Loucy (cell line): ENCODE results near the gene PRDM8.

Experiments
- H2AFZ ChIP-seq: fragments of 200-600 bp; sonication (generic); 2 replicates; pipeline ENCODE4 v1.6.0; 2016; ENCODE audit warnings: antibody characterized with exemption, mild to moderate bottlenecking, low read length, moderate library complexity
- H3F3A ChIP-seq: fragments of 200-600 bp; 2 replicates; pipeline ENCODE4 v1.6.0; 2016; ENCODE audit warnings: antibody characterized with exemption, low read depth, mild to moderate bottlenecking
- H3K27me3 ChIP-seq: fragments of 200-600 bp; sonication (generic); 2 replicates; pipeline ENCODE4 v1.6.1; 2014; ENCODE audit warnings: low read length, mild to moderate bottlenecking; ENCODE audit not compliant: insufficient read depth, poor library complexity, severe bottlenecking
- H3K36me3 ChIP-seq: fragments of 200-600 bp; sonication (generic); 2 replicates; pipeline ENCODE4 v1.6.1; 2016; ENCODE audit warnings: low read length; ENCODE audit not compliant: insufficient read depth
- H3K4me1 ChIP-seq: fragments of 200-600 bp; sonication (generic); 2 replicates; pipeline ENCODE4 v1.5.1; 2014; ENCODE audit warnings: low read length, mild to moderate bottlenecking; ENCODE audit not compliant: insufficient read depth, poor library complexity, severe bottlenecking
- H3K4me2 ChIP-seq: fragments of 200-600 bp; sonication (generic); 2 replicates; pipeline ENCODE4 v1.6.0; 2014; ENCODE audit warnings: antibody characterized with exemption, low read length, low read depth, mild to moderate bottlenecking; ENCODE audit not compliant: poor library complexity, severe bottlenecking
- H3K4me3 ChIP-seq: fragments of 200-600 bp; sonication (generic); 2 replicates; pipeline ENCODE4 v1.5.1; 2014; ENCODE audit warnings: low read length, mild to moderate bottlenecking, mixed read lengths; ENCODE audit not compliant: poor library complexity, severe bottlenecking
- H3K79me2 ChIP-seq: fragments of 200-600 bp; sonication (generic); 2 replicates; pipeline ENCODE4 v1.6.1; 2014; ENCODE audit warnings: low read length; ENCODE audit not compliant: insufficient read depth
- H3K9ac ChIP-seq: fragments of 200-600 bp; sonication (generic); 2 replicates; pipeline ENCODE4 v1.6.0; 2014; ENCODE audit warnings: mild to moderate bottlenecking, low read depth, low read length, moderate library complexity; ENCODE audit not compliant: poor library complexity, severe bottlenecking
- H3K9me2 ChIP-seq: fragments of 200-600 bp; sonication (generic); replicated peaks from 2 replicates; pipeline ENCODE4 v1.6.1; 2016; ENCODE audit warnings: low read depth, low read length, mixed read lengths
- H3K9me3 ChIP-seq: fragments of 200-600 bp; sonication (generic); 2 replicates; pipeline ENCODE4 v1.6.1; 2014; ENCODE audit warnings: mild to moderate bottlenecking, antibody characterized with exemption, low read length, low read depth; ENCODE audit not compliant: insufficient read depth
- H4K20me1 ChIP-seq: fragments of 200-600 bp; sonication (generic); 2 replicates; pipeline ENCODE4 v1.6.0; 2014; ENCODE audit warnings: antibody characterized with exemption, low read length, mild to moderate bottlenecking; ENCODE audit not compliant: insufficient read depth, poor library complexity, severe bottlenecking
- EZH2phosphoT487 ChIP-seq: fragments of 200-600 bp; IDR thresholded peaks from 2 replicates; pipeline ENCODE4 v1.6.1; 2018; ENCODE audit warnings: antibody characterized with exemption, mild to moderate bottlenecking, moderate library complexity, borderline replicate concordance
- TF ChIP-seq, protein P1 (sequence below): fragments of 200-600 bp; sonication (generic); conservative IDR thresholded peaks from 2 replicates; pipeline ENCODE4 v1.5.1; 2014; ENCODE audit warnings: mild to moderate bottlenecking, antibody characterized with exemption, low read length

The PRDM8 gene

DNA sequence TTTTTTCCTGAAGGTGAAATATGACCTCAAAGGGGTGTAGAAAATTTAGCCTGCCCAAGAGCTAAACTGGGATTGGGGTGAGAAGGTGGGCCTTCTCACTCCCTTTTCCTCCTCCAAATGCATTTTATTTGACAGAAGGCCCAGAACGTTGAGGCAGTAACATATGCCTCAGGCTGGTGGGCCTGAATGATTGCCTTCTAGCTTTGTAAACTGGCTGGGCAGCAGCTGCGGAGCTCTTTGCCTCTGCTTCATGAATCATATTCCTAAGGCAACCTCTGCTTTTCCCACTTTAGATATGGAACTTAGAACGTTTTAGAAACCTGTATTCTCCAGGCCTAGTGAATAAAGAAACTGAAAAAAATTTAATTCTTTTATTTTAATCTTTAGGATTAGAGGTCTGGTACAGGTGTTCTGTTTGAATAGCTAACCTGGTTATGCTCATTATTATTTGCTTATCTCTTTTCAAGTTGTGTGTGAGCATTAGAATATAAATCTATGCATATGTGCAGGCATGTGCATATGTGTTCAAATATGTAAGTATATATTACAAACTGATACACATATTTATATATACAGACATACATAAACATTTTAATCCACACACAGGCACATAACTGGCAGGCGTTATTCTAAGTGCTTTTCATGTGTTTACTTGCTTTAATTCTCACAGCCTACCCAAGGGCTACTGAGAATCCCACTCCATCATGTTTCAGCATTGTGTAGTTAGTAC is 11.5 kb downstream of the PRDM8 start:
- H3K9me3 ChIP-seq = no peaks in the 10 kb centered on the region
- no peak overlapping the region for H3K4me2 ChIP-seq
- H3K27me3 ChIP-seq = no peaks in the 10 kb centered on the region
- H3K9ac ChIP-seq = no peak overlapping the region
- no peaks in the 10 kb centered on the region for H4K20me1 ChIP-seq
- H3K79me2 ChIP-seq = no peaks in the 10 kb centered on the region
- no peaks in the 10 kb centered on the region for H3F3A ChIP-seq
- H3K4me1 ChIP-seq = no peaks in the 10 kb centered on the region
- no peak overlapping the region for H2AFZ ChIP-seq
- no peak overlapping the region for H3K4me3 ChIP-seq
- H3K36me3 ChIP-seq = peaks cover 3% of the 10 kb centered on the region; the same call in 1 of the 2 replicates
- TF ChIP-seq, protein P1, sequence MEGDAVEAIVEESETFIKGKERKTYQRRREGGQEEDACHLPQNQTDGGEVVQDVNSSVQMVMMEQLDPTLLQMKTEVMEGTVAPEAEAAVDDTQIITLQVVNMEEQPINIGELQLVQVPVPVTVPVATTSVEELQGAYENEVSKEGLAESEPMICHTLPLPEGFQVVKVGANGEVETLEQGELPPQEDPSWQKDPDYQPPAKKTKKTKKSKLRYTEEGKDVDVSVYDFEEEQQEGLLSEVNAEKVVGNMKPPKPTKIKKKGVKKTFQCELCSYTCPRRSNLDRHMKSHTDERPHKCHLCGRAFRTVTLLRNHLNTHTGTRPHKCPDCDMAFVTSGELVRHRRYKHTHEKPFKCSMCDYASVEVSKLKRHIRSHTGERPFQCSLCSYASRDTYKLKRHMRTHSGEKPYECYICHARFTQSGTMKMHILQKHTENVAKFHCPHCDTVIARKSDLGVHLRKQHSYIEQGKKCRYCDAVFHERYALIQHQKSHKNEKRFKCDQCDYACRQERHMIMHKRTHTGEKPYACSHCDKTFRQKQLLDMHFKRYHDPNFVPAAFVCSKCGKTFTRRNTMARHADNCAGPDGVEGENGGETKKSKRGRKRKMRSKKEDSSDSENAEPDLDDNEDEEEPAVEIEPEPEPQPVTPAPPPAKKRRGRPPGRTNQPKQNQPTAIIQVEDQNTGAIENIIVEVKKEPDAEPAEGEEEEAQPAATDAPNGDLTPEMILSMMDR = no peak
- no peak for TF ChIP-seq EZH2phosphoT487
- no peaks in the 10 kb centered on the region for H3K9me2 ChIP-seq

DNA sequence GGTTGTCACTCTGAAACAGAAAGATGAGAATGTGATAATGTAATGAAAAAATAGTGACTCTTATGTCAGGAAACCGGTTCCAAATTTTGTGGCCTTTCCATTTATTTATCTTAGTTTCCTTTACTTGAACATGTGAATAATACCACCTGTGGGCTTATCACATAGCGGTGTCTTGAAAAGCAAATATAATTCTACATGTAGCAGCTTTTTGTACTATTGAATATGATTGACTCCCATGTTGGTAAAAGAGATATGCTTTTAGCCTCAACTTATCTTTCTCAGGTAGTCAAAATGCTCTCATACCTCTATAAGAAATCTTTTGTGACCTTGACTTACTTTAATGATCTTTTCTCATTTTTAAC is 12.0 kb downstream of the PRDM8 start:
- Histone ChIP-seq H3K9me3 (no peaks in the 10 kb centered on the region), H3K9ac (no peak overlapping the region), H3K4me2 (no peak overlapping the region), H2AFZ (no peak overlapping the region), H3K79me2 (no peaks in the 10 kb centered on the region), H3K9me2 (no peaks in the 10 kb centered on the region), H3K27me3 (no peaks in the 10 kb centered on the region), H3K4me1 (no peaks in the 10 kb centered on the region), H3K36me3 (no peaks in the 10 kb centered on the region), H4K20me1 (no peaks in the 10 kb centered on the region), H3K4me3 (no peak overlapping the region), H3F3A (no peaks in the 10 kb centered on the region)
- TF ChIP-seq EZH2phosphoT487 = no peak
- TF ChIP-seq, protein P1 = no peak

DNA sequence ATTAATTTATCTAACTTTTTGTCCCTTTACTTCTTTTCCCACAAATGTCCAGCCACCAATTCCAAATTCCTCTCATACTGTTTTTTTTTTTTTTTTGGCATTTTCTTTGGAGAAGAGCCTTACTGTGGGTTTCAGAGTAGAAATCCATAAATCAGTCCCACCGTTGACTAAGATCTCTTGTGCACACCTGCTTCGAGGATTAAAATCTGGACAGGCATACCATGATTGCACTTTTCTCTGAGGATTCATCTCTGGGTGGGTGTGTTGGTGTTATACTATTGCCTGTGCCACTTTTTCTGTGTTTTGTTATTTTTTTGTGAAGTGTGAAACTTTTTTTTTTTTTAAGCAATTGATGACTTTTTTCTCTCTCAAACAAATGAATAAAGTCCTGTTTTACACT is 13.2 kb downstream of the PRDM8 start:
- no peak overlapping the region for H2AFZ ChIP-seq
- no peaks in the 10 kb centered on the region for H3K36me3 ChIP-seq
- no peaks in the 10 kb centered on the region for H4K20me1 ChIP-seq
- H3K9me3 ChIP-seq = no peaks in the 10 kb centered on the region
- H3K9ac ChIP-seq = no peak overlapping the region
- no peak overlapping the region for H3K4me3 ChIP-seq
- no peaks in the 10 kb centered on the region for H3K9me2 ChIP-seq
- H3K4me1 ChIP-seq = no peaks in the 10 kb centered on the region
- H3K4me2 ChIP-seq = no peak overlapping the region
- no peaks in the 10 kb centered on the region for H3K79me2 ChIP-seq
- no peaks in the 10 kb centered on the region for H3F3A ChIP-seq
- no peak for TF ChIP-seq EZH2phosphoT487
- TF ChIP-seq, protein P1 = no peak
- H3K27me3 ChIP-seq = no peaks in the 10 kb centered on the region
